ENCODE results near the gene CYP46A1. TPM values are rescaled to one million over a fixed set of nuclear protein-coding genes. Genes with fewer than 3 reads are reported as not detected.

Gene CYP46A1
- total RNA-seq, 1 donor from 2014 or later: 3.1 TPM

GRCh38 chr14:99672506-99673304, 11.4 kb upstream of the CYP46A1 start:
- no peak for DNase-seq (ENCODE audit: low spot score)

- DNase-seq (ENCODE audit: low spot score): no peak
Measured at GRCh38 chr14:99673305-99674063, 10.6 kb upstream of the CYP46A1 start.

- no peak for DNase-seq (ENCODE audit: low spot score)
Measured at GRCh38 chr14:99674064-99674650, 9.9 kb upstream of the CYP46A1 start.

- no peak for DNase-seq (ENCODE audit: low spot score)
Measured at GRCh38 chr14:99674776-99675381, 9.2 kb upstream of the CYP46A1 start.

- DNase-seq (ENCODE audit: low spot score): no peak
Measured at GRCh38 chr14:99675382-99675835, 8.7 kb upstream of the CYP46A1 start.

- no peak for DNase-seq (ENCODE audit: low spot score)
Measured at GRCh38 chr14:99675951-99676350, 8.1 kb upstream of the CYP46A1 start.

- no peak for DNase-seq (ENCODE audit: low spot score)
Measured at GRCh38 chr14:99676657-99677056, 7.4 kb upstream of the CYP46A1 start.

GRCh38 chr14:99677231-99678140, 6.6 kb upstream of the CYP46A1 start:
- DNase-seq (ENCODE audit: low spot score): peak; percentile 75

- no peak for DNase-seq (ENCODE audit: low spot score)
Measured at GRCh38 chr14:99678198-99678597, 5.9 kb upstream of the CYP46A1 start.

GRCh38 chr14:99679111-99679510, 5.0 kb upstream of the CYP46A1 start:
- DNase-seq (ENCODE audit: low spot score): peak; percentile 81

GRCh38 chr14:99679543-99679942, 4.6 kb upstream of the CYP46A1 start:
- peak; percentile 67 for DNase-seq (ENCODE audit: low spot score)

GRCh38 chr14:99679996-99680395, 4.1 kb upstream of the CYP46A1 start:
- DNase-seq (ENCODE audit: low spot score): peak; percentile 37

- peak; percentile 65 for DNase-seq (ENCODE audit: low spot score)
Measured at GRCh38 chr14:99681101-99681831, 2.8 kb upstream of the CYP46A1 start.

- peak; percentile 87 for DNase-seq (ENCODE audit: low spot score)
Measured at GRCh38 chr14:99681832-99682148, 2.3 kb upstream of the CYP46A1 start.

GRCh38 chr14:99682809-99683618, 1.1 kb upstream of the CYP46A1 start:
- DNase-seq (ENCODE audit: low spot score): peak; percentile 94

GRCh38 chr14:99684410-99684934, 374 bp downstream of the CYP46A1 start:
- no peak for DNase-seq (ENCODE audit: low spot score)

- peak; percentile 39 for DNase-seq (ENCODE audit: low spot score)
Measured at GRCh38 chr14:99685151-99685591, 1.1 kb downstream of the CYP46A1 start.

GRCh38 chr14:99685596-99685995, 1.5 kb downstream of the CYP46A1 start:
- DNase-seq (ENCODE audit: low spot score): no peak
